ENCODE data around the gene COTL1. TPM values are rescaled to one million over a fixed set of nuclear protein-coding genes. Genes with fewer than 3 reads are reported as not detected.

COTL1 gene
- total and polyA plus RNA-seq, 2 experiments from 2014 or later, result 144 to 370 TPM

DNA sequence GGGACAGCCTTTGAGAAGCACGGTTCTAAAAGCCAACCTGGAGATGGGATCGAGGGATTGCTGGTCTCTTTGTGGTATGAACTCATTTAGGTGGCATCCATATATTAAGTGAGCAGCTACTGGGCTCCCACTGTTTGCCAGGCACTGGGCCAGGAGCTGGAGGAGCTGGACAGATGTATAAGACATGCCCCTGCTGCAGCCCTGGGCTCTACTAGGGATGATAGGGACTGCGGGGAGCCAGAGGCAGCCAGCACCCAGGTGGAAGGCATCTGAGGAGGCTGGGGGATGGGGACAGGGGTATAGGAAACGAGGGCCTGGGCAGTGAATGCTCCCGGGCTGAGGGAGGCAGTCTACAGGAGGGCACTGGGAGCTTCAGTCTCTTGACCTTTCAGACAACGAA is 60.4 kb downstream of the COTL1 start:
- Histone ChIP-seq H3K4me3 (no peak overlapping the region), H3K9ac (no peak overlapping the region), H3K27ac (no peak overlapping the region), H3K9me3 (ENCODE audit: low read depth) (no peaks in the 10 kb centered on the region), H3F3A (ENCODE audit: insufficient read depth) (0 out of 2 replicates have a peak, but pooled peaks cover 6% of the 10 kb centered on the region), H4K20me1 (ENCODE audit: insufficient read depth) (no peaks in the 10 kb centered on the region), H3K9me2 (ENCODE audit: insufficient read depth) (no peaks in the 10 kb centered on the region), H2AFZ (no peak overlapping the region), H3K27me3 (replicated peaks; ENCODE audit: insufficient read depth) (no peaks in the 10 kb centered on the region), H3K4me2 (ENCODE audit: unreplicated experiment) (no peak overlapping the region), H3K79me2 (ENCODE audit: insufficient read depth) (no peaks in the 10 kb centered on the region), H3K36me3 (ENCODE audit: low read depth) (no peaks in the 10 kb centered on the region), H3K4me1 (ENCODE audit: insufficient read depth) (no peaks in the 10 kb centered on the region)
- 59 to 61% methylated on average over 6 of the region's 6 CpGs for WGBS, 2 experiments (ENCODE audit: low coverage in 1 of 2, low lambda C conversion rate in 2 of 2, missing lambda C conversion rate in 2 of 2)
- no peak for DNase-seq
- TF ChIP-seq EZH2 (IDR thresholded peaks at IDR 0.05; ENCODE audit: insufficient read depth, poor library complexity, severe bottlenecking) (no peak), EZH2phosphoT487 (IDR thresholded peaks at IDR 0.05; ENCODE audit: insufficient read depth, low read depth) (no peak)
- in situ Hi-C loops (cut with MboI), result no loop called here

DNA sequence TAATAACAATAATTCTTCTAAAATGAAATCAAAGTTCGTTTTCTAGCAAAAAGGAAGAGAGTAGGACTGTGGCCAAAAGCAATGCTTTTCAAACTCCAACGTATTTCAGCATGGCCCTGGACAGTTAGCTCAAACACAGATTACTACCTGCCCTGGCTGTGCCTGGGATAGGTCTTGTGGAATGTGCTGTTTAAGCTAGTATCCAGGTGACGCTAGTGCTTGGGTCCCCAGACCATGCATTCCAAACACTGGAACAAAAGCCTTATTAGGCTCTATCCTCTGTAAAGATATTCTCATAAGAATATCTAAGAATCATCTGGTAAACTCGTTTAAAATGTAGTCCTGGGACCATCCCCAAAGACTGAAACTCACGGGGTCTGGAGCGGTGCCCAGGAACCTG is 60.8 kb downstream of the COTL1 start:
- Histone ChIP-seq H3K9ac (no peak overlapping the region), H4K20me1 (ENCODE audit: insufficient read depth) (no peaks in the 10 kb centered on the region), H3K4me3 (no peak overlapping the region), H3K36me3 (ENCODE audit: low read depth) (no peaks in the 10 kb centered on the region), H3K79me2 (ENCODE audit: insufficient read depth) (no peaks in the 10 kb centered on the region), H2AFZ (no peak overlapping the region), H3K27me3 (replicated peaks; ENCODE audit: insufficient read depth) (no peaks in the 10 kb centered on the region), H3K9me2 (ENCODE audit: insufficient read depth) (no peaks in the 10 kb centered on the region), H3K27ac (no peak overlapping the region), H3K9me3 (ENCODE audit: low read depth) (no peaks in the 10 kb centered on the region), H3K4me1 (ENCODE audit: insufficient read depth) (no peaks in the 10 kb centered on the region), H3F3A (ENCODE audit: insufficient read depth) (0 out of 2 replicates have a peak, but pooled peaks cover 4% of the 10 kb centered on the region), H3K4me2 (ENCODE audit: unreplicated experiment) (no peak overlapping the region)
- no peak for DNase-seq
- in situ Hi-C loops (cut with MboI), result no loop called here
- 50 to 53% methylated on average over 6 of the region's 6 CpGs for WGBS, 2 experiments (ENCODE audit: low coverage in 1 of 2, low lambda C conversion rate in 2 of 2, missing lambda C conversion rate in 2 of 2)
- TF ChIP-seq EZH2 (IDR thresholded peaks at IDR 0.05; ENCODE audit: insufficient read depth, poor library complexity, severe bottlenecking) (no peak), EZH2phosphoT487 (IDR thresholded peaks at IDR 0.05; ENCODE audit: insufficient read depth, low read depth) (no peak)

DNA sequence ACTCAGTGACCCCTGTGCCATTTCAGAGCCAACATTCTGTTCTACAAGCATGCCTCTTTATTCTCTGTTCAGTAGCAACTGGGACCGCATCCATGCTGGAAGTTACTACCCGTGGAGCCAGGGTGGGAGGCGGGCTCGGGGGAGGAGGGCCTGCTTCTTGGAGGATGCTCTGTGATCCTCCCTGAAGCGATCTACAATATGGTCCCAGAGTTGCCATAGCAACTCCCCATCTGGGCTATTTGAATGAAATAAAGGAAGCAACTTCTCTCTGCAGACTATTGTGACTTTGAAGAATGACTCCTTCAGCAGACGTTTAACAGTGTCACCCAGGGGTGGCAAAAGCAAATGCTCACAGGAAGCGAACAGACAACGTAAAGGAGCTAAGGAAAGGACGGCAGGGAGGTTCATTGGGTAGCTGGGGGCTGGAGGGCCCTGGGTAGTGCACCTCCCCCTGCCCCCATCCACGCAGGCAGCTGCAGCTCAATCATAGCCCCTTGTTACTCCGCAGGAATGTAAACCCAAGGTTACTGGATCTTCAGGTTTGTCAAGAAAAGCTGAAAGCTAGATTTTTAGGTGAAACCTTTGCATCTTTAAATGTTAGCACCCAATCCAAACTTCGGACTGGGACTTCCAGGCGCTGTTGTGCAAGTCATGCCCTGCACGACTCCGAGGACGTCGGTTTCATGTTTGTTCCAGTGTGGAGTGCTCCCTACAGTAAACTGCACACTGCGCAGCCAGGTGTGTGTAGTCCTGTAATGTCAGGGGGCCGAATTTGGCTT is 62.3 kb downstream of the COTL1 start:
- Histone ChIP-seq H2AFZ (no peak overlapping the region), H3K4me2 (ENCODE audit: unreplicated experiment) (no peak overlapping the region), H3K4me1 (ENCODE audit: insufficient read depth) (no peaks in the 10 kb centered on the region), H3K27me3 (replicated peaks; ENCODE audit: insufficient read depth) (no peaks in the 10 kb centered on the region), H3K4me3 (no peak overlapping the region), H3K27ac (no peak overlapping the region), H3K9me2 (ENCODE audit: insufficient read depth) (no peaks in the 10 kb centered on the region), H3K79me2 (ENCODE audit: insufficient read depth) (no peaks in the 10 kb centered on the region), H3K36me3 (ENCODE audit: low read depth) (no peaks in the 10 kb centered on the region), H4K20me1 (ENCODE audit: insufficient read depth) (no peaks in the 10 kb centered on the region), H3F3A (ENCODE audit: insufficient read depth) (no peaks in the 10 kb centered on the region), H3K9me3 (ENCODE audit: low read depth) (no peaks in the 10 kb centered on the region), H3K9ac (no peak overlapping the region)
- DNase-seq, result no peak
- in situ Hi-C loops (cut with MboI), result no loop called here
- WGBS, 2 experiments (ENCODE audit: low coverage in 1 of 2, low lambda C conversion rate in 2 of 2, missing lambda C conversion rate in 2 of 2), result 55 to 56% methylated on average over 19 of the region's 19 CpGs
- TF ChIP-seq EZH2phosphoT487 (IDR thresholded peaks at IDR 0.05; ENCODE audit: insufficient read depth, low read depth) (no peak), EZH2 (IDR thresholded peaks at IDR 0.05; ENCODE audit: insufficient read depth, poor library complexity, severe bottlenecking) (no peak)

DNA sequence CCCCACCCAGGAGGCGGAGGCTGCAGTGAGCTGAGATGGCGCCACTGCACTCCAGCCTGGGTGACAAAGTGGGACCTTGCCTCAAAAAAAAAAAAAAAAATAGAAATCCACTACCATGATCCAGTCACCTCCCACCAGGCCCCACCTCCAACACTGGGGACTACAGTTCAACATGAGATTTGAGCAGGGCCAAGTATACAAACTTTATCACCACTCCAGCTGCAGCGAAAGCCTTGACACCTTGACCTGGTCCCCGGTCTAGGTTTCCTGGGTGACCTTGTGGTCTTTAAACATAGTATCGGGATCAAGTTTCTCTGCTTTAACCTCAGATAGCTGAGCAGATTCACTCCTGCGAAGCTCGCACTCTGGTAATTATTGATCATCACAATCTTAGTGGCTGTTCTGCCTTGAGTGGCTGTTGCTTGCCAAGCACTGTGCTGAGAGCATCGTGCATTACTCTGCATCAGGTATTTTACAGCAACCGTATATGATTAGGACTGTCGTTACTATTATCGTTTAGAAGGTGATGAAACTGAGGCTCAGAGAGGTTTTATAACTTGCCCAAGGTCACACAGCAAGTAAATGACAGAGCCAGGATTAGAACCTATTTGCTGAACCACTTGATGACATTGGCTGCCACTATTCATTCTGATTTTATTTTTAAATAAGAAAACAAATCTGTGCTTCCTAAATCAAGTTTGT is 63.1 kb downstream of the COTL1 start:
- Histone ChIP-seq H3K36me3 (ENCODE audit: low read depth) (no peaks in the 10 kb centered on the region), H3K9me2 (ENCODE audit: insufficient read depth) (no peaks in the 10 kb centered on the region), H3K27ac (no peak overlapping the region), H3F3A (ENCODE audit: insufficient read depth) (no peaks in the 10 kb centered on the region), H3K4me2 (ENCODE audit: unreplicated experiment) (no peak overlapping the region), H3K9me3 (ENCODE audit: low read depth) (no peaks in the 10 kb centered on the region), H3K4me3 (no peak overlapping the region), H2AFZ (no peak overlapping the region), H3K9ac (no peak overlapping the region), H3K79me2 (ENCODE audit: insufficient read depth) (no peaks in the 10 kb centered on the region), H3K27me3 (replicated peaks; ENCODE audit: insufficient read depth) (no peaks in the 10 kb centered on the region), H3K4me1 (ENCODE audit: insufficient read depth) (no peaks in the 10 kb centered on the region), H4K20me1 (ENCODE audit: insufficient read depth) (no peaks in the 10 kb centered on the region)
- in situ Hi-C loops (cut with MboI), result no loop called here
- 82 to 83% methylated on average over 11 of the region's 11 CpGs for WGBS, 2 experiments (ENCODE audit: low coverage in 1 of 2, low lambda C conversion rate in 2 of 2, missing lambda C conversion rate in 2 of 2)
- TF ChIP-seq EZH2phosphoT487 (IDR thresholded peaks at IDR 0.05; ENCODE audit: insufficient read depth, low read depth), result no peak
- TF ChIP-seq EZH2 (IDR thresholded peaks at IDR 0.05; ENCODE audit: insufficient read depth, poor library complexity, severe bottlenecking), result no peak
- no peak for DNase-seq
